ENCODE results near the gene IMMP2L.

DNA sequence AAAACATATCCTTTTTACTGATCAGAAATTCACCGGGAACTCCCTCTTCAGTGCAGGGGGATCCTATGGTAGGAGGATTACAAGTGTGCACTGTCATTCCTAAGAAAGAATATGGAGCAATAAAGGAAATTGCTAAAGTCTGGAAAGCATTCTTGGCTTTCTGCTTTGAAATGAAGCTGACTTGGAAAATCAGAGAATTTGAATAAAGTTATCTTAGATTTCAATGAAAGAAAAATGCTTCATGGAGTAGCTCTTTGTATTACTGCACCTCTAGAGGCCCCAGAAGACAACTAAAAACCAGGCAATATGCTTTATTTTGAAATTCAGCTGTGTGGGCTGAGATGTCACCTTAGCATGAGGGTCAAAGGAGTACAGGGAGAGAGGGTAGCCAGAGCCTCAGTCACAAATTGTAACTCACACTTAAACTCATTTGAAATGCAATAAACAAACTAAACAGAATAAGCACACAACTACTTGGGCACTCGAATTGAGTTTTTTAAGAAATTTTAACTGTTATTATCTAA, 102.5 kb downstream of the IMMP2L start:
- no peak for TF ChIP-seq EP300 (IDR thresholded peaks at IDR 0.05)
- TF ChIP-seq, protein P1, sequence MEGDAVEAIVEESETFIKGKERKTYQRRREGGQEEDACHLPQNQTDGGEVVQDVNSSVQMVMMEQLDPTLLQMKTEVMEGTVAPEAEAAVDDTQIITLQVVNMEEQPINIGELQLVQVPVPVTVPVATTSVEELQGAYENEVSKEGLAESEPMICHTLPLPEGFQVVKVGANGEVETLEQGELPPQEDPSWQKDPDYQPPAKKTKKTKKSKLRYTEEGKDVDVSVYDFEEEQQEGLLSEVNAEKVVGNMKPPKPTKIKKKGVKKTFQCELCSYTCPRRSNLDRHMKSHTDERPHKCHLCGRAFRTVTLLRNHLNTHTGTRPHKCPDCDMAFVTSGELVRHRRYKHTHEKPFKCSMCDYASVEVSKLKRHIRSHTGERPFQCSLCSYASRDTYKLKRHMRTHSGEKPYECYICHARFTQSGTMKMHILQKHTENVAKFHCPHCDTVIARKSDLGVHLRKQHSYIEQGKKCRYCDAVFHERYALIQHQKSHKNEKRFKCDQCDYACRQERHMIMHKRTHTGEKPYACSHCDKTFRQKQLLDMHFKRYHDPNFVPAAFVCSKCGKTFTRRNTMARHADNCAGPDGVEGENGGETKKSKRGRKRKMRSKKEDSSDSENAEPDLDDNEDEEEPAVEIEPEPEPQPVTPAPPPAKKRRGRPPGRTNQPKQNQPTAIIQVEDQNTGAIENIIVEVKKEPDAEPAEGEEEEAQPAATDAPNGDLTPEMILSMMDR (IDR thresholded peaks at IDR 0.05) = no peak
- TF ChIP-seq POLR2A (IDR thresholded peaks at IDR 0.05) = no peak
